WERI-Rb-1 (cell line): ENCODE results near the gene TMEM11.

Experiments used
- DNase-seq: peaks from one replicate; pipeline ENCODE4 v3.0.0-alpha.2; 2020
- H3K27ac ChIP-seq: fragments of 250-450 bp; sonication (Bioruptor Pico); 2 replicates; pipeline ENCODE4 v1.5.1; 2020; ENCODE audit warnings: mild to moderate bottlenecking, moderate library complexity
- H3K27me3 ChIP-seq: fragments of 250-450 bp; sonication (Bioruptor Pico); 2 replicates; pipeline ENCODE4 v1.5.1; 2021; ENCODE audit warnings: mild to moderate bottlenecking, low read depth, moderate library complexity; ENCODE audit not compliant: insufficient read depth, severe bottlenecking
- H3K36me3 ChIP-seq: fragments of 250-450 bp; sonication (Bioruptor Pico); 2 replicates; pipeline ENCODE4 v1.5.1; 2020; ENCODE audit warnings: mild to moderate bottlenecking, moderate library complexity
- H3K4me3 ChIP-seq: 2 replicates; pipeline ENCODE4 v1.5.1; 2011; ENCODE audit warnings: low read depth, mild to moderate bottlenecking, control low read depth, low read length
- H3K9me3 ChIP-seq: fragments of 250-450 bp; sonication (Bioruptor Pico); 2 replicates; pipeline ENCODE4 v1.5.1; 2021; ENCODE audit warnings: mild to moderate bottlenecking, moderate library complexity; ENCODE audit not compliant: severe bottlenecking
- TF ChIP-seq, protein P1 (sequence below): IDR thresholded peaks from 2 replicates; pipeline ENCODE4 v1.5.1; 2011; ENCODE audit warnings: low read depth, mild to moderate bottlenecking, control low read depth, inconsistent platforms, low read length

The TMEM11 gene

GRCh38 chr17:21243516-21244303 is 29.7 kb upstream of the TMEM11 start:
- TF ChIP-seq, protein P1, sequence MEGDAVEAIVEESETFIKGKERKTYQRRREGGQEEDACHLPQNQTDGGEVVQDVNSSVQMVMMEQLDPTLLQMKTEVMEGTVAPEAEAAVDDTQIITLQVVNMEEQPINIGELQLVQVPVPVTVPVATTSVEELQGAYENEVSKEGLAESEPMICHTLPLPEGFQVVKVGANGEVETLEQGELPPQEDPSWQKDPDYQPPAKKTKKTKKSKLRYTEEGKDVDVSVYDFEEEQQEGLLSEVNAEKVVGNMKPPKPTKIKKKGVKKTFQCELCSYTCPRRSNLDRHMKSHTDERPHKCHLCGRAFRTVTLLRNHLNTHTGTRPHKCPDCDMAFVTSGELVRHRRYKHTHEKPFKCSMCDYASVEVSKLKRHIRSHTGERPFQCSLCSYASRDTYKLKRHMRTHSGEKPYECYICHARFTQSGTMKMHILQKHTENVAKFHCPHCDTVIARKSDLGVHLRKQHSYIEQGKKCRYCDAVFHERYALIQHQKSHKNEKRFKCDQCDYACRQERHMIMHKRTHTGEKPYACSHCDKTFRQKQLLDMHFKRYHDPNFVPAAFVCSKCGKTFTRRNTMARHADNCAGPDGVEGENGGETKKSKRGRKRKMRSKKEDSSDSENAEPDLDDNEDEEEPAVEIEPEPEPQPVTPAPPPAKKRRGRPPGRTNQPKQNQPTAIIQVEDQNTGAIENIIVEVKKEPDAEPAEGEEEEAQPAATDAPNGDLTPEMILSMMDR: no peak
- H3K4me3 ChIP-seq: no peak overlapping the region
- no peaks in the 10 kb centered on the region for H3K36me3 ChIP-seq
- no peak overlapping the region for H3K27ac ChIP-seq
- no peak for DNase-seq
- H3K27me3 ChIP-seq: no peaks in the 10 kb centered on the region
- no peaks in the 10 kb centered on the region for H3K9me3 ChIP-seq

- TF ChIP-seq, protein P1: no peak
These were observed 29.0 kb upstream of the TMEM11 start for GRCh38 chr17:21242780-21243515.

DNA sequence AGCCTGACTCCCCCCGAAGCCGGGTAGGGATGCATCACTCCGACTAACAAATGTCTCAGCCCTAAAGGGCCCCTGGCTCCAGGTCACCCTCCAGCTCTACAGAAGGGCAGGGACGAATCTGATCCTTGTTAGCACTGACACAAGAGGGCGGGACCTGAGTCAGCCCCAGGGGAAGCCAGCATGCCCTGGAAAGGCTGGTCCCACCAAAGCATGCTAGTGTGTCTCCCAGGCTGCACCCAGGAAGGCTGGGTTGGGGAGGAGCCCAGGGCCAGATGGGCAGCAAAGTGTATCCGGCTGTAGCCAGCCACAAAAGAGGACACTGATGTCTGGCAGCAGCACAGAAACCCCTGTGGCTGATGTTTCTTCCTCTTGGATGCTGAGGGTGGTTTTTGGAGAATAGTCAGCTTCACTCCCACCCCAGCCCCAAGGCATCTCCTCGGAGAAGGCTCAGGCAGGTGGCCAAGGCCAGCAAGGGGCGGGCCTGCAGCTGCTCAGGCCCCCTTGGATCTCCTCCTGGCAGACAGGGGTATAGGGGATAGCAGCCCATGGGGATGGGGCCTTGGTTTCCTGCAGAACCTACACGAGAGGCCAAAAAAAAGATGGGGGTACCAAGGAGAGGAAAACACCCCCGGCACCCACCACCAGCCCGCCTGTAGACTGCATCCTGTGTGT is 28.2 kb upstream of the TMEM11 start:
- TF ChIP-seq, protein P1: no peak
- no peak for DNase-seq
- H3K9me3 ChIP-seq: no peaks in the 10 kb centered on the region
- H3K27ac ChIP-seq: no peak overlapping the region
- H3K27me3 ChIP-seq: no peaks in the 10 kb centered on the region
- H3K4me3 ChIP-seq: no peak overlapping the region
- H3K36me3 ChIP-seq: no peaks in the 10 kb centered on the region

More at GRCh38 chr17:21242780-21243515, 29.0 kb upstream of the TMEM11 start:
- Histone ChIP-seq H3K4me3 (no peak overlapping the region), H3K36me3 (no peaks in the 10 kb centered on the region), H3K27ac (no peak overlapping the region), H3K27me3 (no peaks in the 10 kb centered on the region), H3K9me3 (no peaks in the 10 kb centered on the region)
- no peak for DNase-seq

DNA sequence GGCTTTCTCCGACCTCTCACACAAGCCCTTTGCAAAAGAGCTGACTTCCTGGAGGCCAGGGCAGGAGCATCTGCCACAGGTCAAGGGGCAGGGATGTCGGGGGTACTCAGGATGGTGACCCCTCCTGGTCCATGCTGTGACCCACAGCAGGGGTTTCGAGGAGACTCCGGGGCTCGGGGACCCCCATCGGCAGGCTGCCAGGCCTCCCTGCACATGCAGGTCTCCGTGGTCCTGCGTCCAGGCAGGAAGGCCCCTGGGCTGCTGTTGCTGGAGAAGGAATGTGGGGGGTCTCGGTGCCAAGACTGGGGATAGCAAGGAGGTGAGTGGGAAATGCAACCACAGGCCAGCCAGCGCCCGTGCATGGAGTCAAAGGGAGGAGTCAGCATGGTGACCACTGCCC is 27.6 kb upstream of the TMEM11 start:
- Histone ChIP-seq H3K27me3 (no peaks in the 10 kb centered on the region), H3K27ac (no peak overlapping the region), H3K36me3 (no peaks in the 10 kb centered on the region), H3K4me3 (no peak overlapping the region), H3K9me3 (no peaks in the 10 kb centered on the region)
- DNase-seq: no peak
- TF ChIP-seq, protein P1: no peak

- Histone ChIP-seq H3K4me3 (no peak overlapping the region), H3K36me3 (no peaks in the 10 kb centered on the region), H3K27ac (no peak overlapping the region), H3K27me3 (no peaks in the 10 kb centered on the region), H3K9me3 (no peaks in the 10 kb centered on the region)
- TF ChIP-seq, protein P1: no peak
- DNase-seq: no peak
These were observed 26.6 kb upstream of the TMEM11 start for GRCh38 chr17:21240369-21241055.
